K562 (cell line): ENCODE data around the gene ARHGEF1. TPM values are rescaled to one million over a fixed set of nuclear protein-coding genes. Genes with fewer than 3 reads are reported as not detected.

Experiments used
- BDP1 ChIP-seq: IDR thresholded peaks from 3 replicates; pipeline ENCODE4 v1.6.1; 2011; ENCODE audit not compliant: insufficient read length, insufficient read depth
- C11orf30 ChIP-seq: fragments of 450-650 bp; IDR thresholded peaks from 2 replicates; pipeline ENCODE4 v1.6.1; 2016; ENCODE audit warnings: low read depth, mild to moderate bottlenecking
- NUFIP1 ChIP-seq: fragments of 450-650 bp; IDR thresholded peaks from 2 replicates; pipeline ENCODE4 v1.6.1; 2018; ENCODE audit not compliant: partially characterized antibody
- SMAD2 ChIP-seq: fragments of 150-350 bp; IDR thresholded peaks from 2 replicates; pipeline ENCODE4 v1.6.1; 2014; ENCODE audit warnings: low read depth, mild to moderate bottlenecking, low read length
- SP1 ChIP-seq: sonication (generic); formaldehyde crosslinking; IDR thresholded peaks from 2 replicates; pipeline ENCODE4 v1.8.1; 2022; ENCODE audit warnings: mild to moderate bottlenecking, missing genetic modification reagents
- TEAD2 ChIP-seq: fragments of 450-650 bp; IDR thresholded peaks from 2 replicates; pipeline ENCODE4 v1.6.1; 2016; ENCODE audit warnings: missing genetic modification characterization, control low read depth, missing compliant biosample characterization
- TEAD4 ChIP-seq, 2 experiments: sonication (generic) in 1 of 2; formaldehyde crosslinking in 1 of 2; IDR thresholded peaks; 2 replicates each; pipeline versions ENCODE4 v1.6.1 to v1.8.0; 2012 to 2022; ENCODE audit warnings: borderline replicate concordance in 1 of 2, inconsistent platforms in 1 of 2, low read length in 1 of 2, mild to moderate bottlenecking in 1 of 2, missing genetic modification reagents in 1 of 2
- ZNF445 ChIP-seq: fragments of 250-450 bp; sonication (Bioruptor Pico); IDR thresholded peaks from 2 replicates; pipeline ENCODE4 v1.4.0; 2020; ENCODE audit warnings: low read depth, mild to moderate bottlenecking, moderate library complexity
- ZNF584 ChIP-seq: fragments of 200-800 bp; sonication (Bioruptor generic); IDR thresholded peaks from 2 replicates; pipeline ENCODE4 v1.6.1; 2016; ENCODE audit warnings: low read depth, mild to moderate bottlenecking, missing genetic modification characterization, missing compliant biosample characterization
- polyA plus RNA-seq, 8 experiments: library from polyadenylated mRNA; depleted of rRNA in 4 of 8; stranded (reverse) in 5 of 8; unstranded in 3 of 8; fragments of >200 nt; fragmentation: Nextera tagmentation in 2 of 8; fragmentation: Illumina TruSeq in 1 of 8; extraction: Ambion mirVana in 2 of 8; extraction: Trizol in 1 of 8; gene quantifications; 2 replicates each; pipeline versions ENCODE4 v1.2.1 to v1.2.3, GENCODE V29; 2011 to 2014; ENCODE audit warnings: inconsistent platforms in 1 of 8, missing spikeins in 1 of 8
- total RNA-seq, 7 experiments: library from RNA; depleted of rRNA in 6 of 7; stranded (reverse); fragments of >200 nt in 6 of 7; fragmentation: Illumina TruSeq in 2 of 7; extraction: Trizol in 2 of 7; gene quantifications; 2 replicates each; pipeline versions ENCODE4 v1.2.1 to v1.2.3, GENCODE V29; 2011 to 2021; ENCODE audit warnings: low replicate concordance in 1 of 7
- TF ChIP-seq, protein P1 (sequence below): fragments of 250-450 bp; sonication (Bioruptor Pico); IDR thresholded peaks from 2 replicates; pipeline ENCODE4 v1.4.0; 2020; ENCODE audit warnings: mild to moderate bottlenecking
- TF ChIP-seq, protein P2 (sequence below): fragments of 450-650 bp; IDR thresholded peaks from 2 replicates; pipeline ENCODE4 v1.6.1; 2016; ENCODE audit warnings: low read depth, mild to moderate bottlenecking, moderate library complexity
- TF ChIP-seq, protein P3 (sequence below): fragments of 250-450 bp; sonication (Bioruptor Pico); IDR thresholded peaks from 2 replicates; pipeline ENCODE4 v1.4.0; 2020
- TF ChIP-seq, protein P4 (sequence below): fragments of 450-650 bp; IDR thresholded peaks from 2 replicates; pipeline ENCODE4 v1.6.1; 2018; ENCODE audit not compliant: partially characterized antibody
- TF ChIP-seq, protein P5 (sequence below): fragments of 450-650 bp; formaldehyde crosslinking; IDR thresholded peaks from 2 replicates; pipeline ENCODE4 v1.4.0; 2020; ENCODE audit warnings: mild to moderate bottlenecking, moderate library complexity

Gene ARHGEF1
- total and polyA plus RNA-seq, 9 of the 15 experiments (the other 6 are each of a cell fraction or from before 2014, with no cell fraction given): 1.9 to 149 (median 29.8) TPM

DNA sequence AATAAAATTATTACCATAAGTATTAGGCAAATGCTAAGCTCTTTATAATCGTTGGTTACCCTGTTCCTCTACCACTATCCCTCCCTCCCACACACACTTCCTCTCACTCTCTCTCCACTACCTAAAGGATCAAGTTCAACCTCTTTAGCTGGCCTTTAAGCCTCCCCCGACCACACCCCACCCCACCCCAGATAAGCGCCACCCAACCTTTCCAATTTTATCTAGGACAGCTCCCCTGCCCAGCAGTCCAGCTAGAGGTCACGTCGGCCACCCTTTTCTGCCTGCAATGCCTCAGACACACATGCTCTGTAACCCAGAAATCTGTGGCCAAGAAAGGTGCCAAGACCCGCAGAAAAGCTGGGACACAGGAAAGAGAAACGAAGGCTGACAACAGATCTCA lies 39.6 kb upstream of the ARHGEF1 start (continued):
- TF ChIP-seq, protein P1, sequence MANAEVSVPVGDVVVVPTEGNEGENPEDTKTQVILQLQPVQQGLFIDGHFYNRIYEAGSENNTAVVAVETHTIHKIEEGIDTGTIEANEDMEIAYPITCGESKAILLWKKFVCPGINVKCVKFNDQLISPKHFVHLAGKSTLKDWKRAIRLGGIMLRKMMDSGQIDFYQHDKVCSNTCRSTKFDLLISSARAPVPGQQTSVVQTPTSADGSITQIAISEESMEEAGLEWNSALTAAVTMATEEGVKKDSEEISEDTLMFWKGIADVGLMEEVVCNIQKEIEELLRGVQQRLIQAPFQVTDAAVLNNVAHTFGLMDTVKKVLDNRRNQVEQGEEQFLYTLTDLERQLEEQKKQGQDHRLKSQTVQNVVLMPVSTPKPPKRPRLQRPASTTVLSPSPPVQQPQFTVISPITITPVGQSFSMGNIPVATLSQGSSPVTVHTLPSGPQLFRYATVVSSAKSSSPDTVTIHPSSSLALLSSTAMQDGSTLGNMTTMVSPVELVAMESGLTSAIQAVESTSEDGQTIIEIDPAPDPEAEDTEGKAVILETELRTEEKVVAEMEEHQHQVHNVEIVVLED (CRISPR knock-in tag): no peak
- TF ChIP-seq, protein P2, sequence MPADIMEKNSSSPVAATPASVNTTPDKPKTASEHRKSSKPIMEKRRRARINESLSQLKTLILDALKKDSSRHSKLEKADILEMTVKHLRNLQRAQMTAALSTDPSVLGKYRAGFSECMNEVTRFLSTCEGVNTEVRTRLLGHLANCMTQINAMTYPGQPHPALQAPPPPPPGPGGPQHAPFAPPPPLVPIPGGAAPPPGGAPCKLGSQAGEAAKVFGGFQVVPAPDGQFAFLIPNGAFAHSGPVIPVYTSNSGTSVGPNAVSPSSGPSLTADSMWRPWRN: no peak; the same call in 1 of the 2 replicates
- TF ChIP-seq TEAD2 (tag): no peak
- TF ChIP-seq C11orf30: no peak
- no peak for TF ChIP-seq SP1 (CRISPR knock-in tag)
- no peak for TF ChIP-seq ZNF584
- no peak for TF ChIP-seq ZNF445 (CRISPR knock-in tag)
- no peak for TF ChIP-seq BDP1
- TF ChIP-seq, protein P3, sequence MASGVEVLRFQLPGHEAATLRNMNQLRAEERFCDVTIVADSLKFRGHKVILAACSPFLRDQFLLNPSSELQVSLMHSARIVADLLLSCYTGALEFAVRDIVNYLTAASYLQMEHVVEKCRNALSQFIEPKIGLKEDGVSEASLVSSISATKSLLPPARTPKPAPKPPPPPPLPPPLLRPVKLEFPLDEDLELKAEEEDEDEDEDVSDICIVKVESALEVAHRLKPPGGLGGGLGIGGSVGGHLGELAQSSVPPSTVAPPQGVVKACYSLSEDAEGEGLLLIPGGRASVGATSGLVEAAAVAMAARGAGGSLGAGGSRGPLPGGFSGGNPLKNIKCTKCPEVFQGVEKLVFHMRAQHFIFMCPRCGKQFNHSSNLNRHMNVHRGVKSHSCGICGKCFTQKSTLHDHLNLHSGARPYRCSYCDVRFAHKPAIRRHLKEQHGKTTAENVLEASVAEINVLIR: no peak
- TF ChIP-seq, protein P4, sequence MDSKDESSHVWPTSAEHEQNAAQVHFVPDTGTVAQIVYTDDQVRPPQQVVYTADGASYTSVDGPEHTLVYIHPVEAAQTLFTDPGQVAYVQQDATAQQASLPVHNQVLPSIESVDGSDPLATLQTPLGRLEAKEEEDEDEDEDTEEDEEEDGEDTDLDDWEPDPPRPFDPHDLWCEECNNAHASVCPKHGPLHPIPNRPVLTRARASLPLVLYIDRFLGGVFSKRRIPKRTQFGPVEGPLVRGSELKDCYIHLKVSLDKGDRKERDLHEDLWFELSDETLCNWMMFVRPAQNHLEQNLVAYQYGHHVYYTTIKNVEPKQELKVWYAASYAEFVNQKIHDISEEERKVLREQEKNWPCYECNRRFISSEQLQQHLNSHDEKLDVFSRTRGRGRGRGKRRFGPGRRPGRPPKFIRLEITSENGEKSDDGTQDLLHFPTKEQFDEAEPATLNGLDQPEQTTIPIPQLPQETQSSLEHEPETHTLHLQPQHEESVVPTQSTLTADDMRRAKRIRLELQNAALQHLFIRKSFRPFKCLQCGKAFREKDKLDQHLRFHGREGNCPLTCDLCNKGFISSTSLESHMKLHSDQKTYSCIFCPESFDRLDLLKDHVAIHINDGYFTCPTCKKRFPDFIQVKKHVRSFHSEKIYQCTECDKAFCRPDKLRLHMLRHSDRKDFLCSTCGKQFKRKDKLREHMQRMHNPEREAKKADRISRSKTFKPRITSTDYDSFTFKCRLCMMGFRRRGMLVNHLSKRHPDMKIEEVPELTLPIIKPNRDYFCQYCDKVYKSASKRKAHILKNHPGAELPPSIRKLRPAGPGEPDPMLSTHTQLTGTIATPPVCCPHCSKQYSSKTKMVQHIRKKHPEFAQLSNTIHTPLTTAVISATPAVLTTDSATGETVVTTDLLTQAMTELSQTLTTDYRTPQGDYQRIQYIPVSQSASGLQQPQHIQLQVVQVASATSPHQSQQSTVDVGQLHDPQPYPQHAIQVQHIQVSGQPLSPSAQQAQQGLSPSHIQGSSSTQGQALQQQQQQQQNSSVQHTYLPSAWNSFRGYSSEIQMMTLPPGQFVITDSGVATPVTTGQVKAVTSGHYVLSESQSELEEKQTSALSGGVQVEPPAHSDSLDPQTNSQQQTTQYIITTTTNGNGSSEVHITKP: no peak
- TF ChIP-seq SMAD2: no peak
- TF ChIP-seq, protein P5, sequence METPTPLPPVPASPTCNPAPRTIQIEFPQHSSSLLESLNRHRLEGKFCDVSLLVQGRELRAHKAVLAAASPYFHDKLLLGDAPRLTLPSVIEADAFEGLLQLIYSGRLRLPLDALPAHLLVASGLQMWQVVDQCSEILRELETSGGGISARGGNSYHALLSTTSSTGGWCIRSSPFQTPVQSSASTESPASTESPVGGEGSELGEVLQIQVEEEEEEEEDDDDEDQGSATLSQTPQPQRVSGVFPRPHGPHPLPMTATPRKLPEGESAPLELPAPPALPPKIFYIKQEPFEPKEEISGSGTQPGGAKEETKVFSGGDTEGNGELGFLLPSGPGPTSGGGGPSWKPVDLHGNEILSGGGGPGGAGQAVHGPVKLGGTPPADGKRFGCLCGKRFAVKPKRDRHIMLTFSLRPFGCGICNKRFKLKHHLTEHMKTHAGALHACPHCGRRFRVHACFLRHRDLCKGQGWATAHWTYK: no peak
- no peak for TF ChIP-seq NUFIP1
- 0 out of 2 replicates have a peak, but pooled peaks have one; percentile 15 for TF ChIP-seq TEAD4 (IDR thresholded peaks at IDR 0.05; ENCODE audit: low read length)
- TF ChIP-seq TEAD4 (CRISPR knock-in tag; IDR thresholded peaks at IDR 0.05; ENCODE audit: borderline replicate concordance): no peak
